Neural crest cell (in vitro differentiated cells): Measurements from ENCODE around the gene CXXC5. TPM values are rescaled to one million over a fixed set of nuclear protein-coding genes. Genes with fewer than 3 reads are reported as not detected.
A peak's percentile ranks its signal among the peaks of the same experiment; 100 is the strongest.

Experiments used
- DNase-seq: peaks from one replicate; pipeline ENCODE4 v3.0.0; 2021; ENCODE audit warnings: low read depth, mixed read lengths, low spot score
- H3K27ac Mint-ChIP-seq: one replicate; pipeline ENCODE4 v1.8.0; 2021; ENCODE audit warnings: mild to moderate bottlenecking, mixed read lengths; ENCODE audit not compliant: unreplicated experiment
- H3K27me3 Mint-ChIP-seq: 2 replicates; pipeline ENCODE4 v1.8.0; 2021; ENCODE audit warnings: low read depth, mild to moderate bottlenecking, mixed read lengths
- H3K36me3 Mint-ChIP-seq: 2 replicates; pipeline ENCODE4 v1.8.0; 2021; ENCODE audit warnings: low read depth, mild to moderate bottlenecking, mixed read lengths
- H3K4me1 Mint-ChIP-seq: 2 replicates; pipeline ENCODE4 v1.8.0; 2021; ENCODE audit warnings: mixed read lengths
- H3K4me3 Mint-ChIP-seq: one replicate; pipeline ENCODE4 v1.8.0; 2021; ENCODE audit warnings: mild to moderate bottlenecking, mixed read lengths
- H3K9me3 Mint-ChIP-seq: 2 replicates; pipeline ENCODE4 v1.8.0; 2021; ENCODE audit warnings: mixed read lengths
- total RNA-seq: library from RNA; stranded (reverse); gene quantifications from 2 replicates; pipeline ENCODE4 v1.2.1, GENCODE V29; 2021
- TF ChIP-seq, protein P1 (sequence below): fragments of 200-600 bp; sonication (generic); conservative IDR thresholded peaks from 2 replicates; pipeline ENCODE4 v1.5.0; 2021; ENCODE audit warnings: antibody characterized with exemption, mild to moderate bottlenecking

Gene CXXC5
- total RNA-seq, 1 donor from 2014 or later: 30.4 TPM

DNA sequence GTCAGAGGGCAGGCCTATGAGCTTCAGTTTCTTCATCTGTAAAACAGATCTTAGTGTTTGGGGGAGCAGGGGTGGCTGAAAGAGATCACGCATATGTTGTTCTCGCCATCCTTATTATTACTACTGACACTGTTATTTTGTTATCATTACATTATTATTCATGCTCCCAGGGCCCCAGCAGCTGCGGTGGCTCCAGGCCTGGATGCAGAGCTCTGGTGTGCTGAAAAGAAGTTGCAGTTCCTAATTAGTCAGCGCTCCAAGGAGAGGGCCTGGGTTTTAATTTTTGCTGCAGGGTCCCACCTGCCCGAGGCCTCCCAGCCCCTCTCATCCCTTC, 19.5 kb downstream of the CXXC5 start:
- TF ChIP-seq, protein P1, sequence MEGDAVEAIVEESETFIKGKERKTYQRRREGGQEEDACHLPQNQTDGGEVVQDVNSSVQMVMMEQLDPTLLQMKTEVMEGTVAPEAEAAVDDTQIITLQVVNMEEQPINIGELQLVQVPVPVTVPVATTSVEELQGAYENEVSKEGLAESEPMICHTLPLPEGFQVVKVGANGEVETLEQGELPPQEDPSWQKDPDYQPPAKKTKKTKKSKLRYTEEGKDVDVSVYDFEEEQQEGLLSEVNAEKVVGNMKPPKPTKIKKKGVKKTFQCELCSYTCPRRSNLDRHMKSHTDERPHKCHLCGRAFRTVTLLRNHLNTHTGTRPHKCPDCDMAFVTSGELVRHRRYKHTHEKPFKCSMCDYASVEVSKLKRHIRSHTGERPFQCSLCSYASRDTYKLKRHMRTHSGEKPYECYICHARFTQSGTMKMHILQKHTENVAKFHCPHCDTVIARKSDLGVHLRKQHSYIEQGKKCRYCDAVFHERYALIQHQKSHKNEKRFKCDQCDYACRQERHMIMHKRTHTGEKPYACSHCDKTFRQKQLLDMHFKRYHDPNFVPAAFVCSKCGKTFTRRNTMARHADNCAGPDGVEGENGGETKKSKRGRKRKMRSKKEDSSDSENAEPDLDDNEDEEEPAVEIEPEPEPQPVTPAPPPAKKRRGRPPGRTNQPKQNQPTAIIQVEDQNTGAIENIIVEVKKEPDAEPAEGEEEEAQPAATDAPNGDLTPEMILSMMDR: no peak
- Mint-ChIP-seq H3K27ac (no peak overlapping the region), H3K4me1 (peaks cover 37% of the 10 kb centered on the region), H3K27me3 (no peaks in the 10 kb centered on the region), H3K9me3 (no peaks in the 10 kb centered on the region), H3K4me3 (no peak overlapping the region), H3K36me3 (no peaks in the 10 kb centered on the region)
- DNase-seq: no peak

DNA sequence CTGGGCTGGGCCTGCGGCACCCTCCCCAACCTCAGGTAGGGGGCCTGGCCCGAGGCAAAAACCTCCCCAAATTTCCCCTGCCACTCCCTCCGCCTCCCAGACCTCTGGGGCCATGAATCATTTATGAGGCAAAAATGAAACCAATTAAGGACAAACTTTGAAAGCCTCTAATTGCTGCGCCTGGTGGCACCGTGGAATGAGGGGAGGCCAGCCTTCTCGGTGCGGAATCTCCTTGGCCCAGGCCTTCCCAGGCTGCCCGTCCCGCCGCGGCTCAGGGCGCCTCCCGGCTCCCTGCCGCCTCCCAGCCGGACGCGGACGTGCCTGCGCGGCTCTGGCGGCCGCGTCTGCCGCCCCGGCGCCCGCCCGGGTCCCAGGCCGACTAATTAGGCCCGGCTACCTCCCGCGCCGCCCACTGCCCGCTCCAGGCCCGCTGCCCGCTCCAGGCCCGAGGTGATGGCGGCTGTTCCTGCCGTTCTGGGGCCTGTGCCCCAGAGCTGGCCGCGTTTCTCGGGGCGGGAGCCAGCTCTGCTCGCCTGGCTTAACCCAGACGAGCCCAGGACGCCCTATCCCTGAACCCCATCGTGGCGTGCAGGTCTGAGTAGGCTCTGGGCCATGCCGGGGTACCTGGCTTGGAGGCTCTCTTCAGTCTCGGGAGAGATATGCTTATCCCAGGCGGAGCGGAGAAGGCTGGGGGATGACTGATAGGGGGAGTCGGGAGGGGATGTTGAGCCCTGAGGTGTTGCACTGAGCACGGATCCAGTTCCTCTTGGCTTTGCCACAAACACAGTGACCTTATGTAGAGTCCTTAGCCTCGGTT, 20.1 kb downstream of the CXXC5 start:
- no peak for DNase-seq

DNA sequence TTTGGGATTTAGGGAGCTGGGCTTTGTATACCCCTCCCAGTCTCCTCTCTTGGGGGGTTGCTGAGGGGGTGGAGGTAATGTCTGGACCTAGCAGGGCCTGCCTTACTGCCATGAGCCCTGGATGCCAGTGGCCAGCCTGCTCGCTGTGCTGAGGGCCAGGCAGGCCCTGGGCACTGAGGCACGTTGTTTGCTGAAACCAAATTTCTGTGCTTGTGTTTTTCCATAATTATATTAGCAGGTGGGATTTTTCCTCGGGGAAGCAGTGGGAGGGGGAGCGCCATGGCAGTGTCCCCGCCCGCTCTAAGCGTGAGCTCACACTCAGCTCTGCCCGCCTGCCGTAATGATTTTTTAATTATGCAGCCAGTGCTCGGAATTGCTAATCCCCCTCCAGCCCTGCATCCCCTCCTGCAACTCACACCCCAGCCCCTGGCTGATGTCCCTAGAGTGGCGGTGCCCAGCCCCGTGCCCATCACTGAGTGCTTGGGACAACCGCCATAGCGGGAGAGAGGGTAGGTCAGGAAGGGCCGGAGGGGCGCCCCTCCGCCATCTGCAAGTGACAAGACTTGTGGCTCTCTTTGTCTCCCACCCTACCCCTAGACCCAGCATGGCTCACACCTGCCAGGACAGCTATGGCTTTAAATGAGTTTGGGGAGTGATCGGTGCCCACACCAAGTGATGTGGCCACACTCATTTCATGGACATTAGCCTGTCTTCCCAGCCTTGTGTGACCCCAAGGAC, 20.9 kb downstream of the CXXC5 start:
- H3K4me3 Mint-ChIP-seq: peak overlapping the region; percentile 35
- no peaks in the 10 kb centered on the region for H3K27me3 Mint-ChIP-seq
- no peak for DNase-seq
- H3K9me3 Mint-ChIP-seq: no peaks in the 10 kb centered on the region
- no peaks in the 10 kb centered on the region for H3K36me3 Mint-ChIP-seq
- peak overlapping the region; percentile 91 for H3K27ac Mint-ChIP-seq
- TF ChIP-seq, protein P1: no peak
- peaks cover 40% of the 10 kb centered on the region for H3K4me1 Mint-ChIP-seq

More for the DNA sequence above, 20.1 kb downstream of the CXXC5 start:
- H3K9me3 Mint-ChIP-seq: no peaks in the 10 kb centered on the region
- no peaks in the 10 kb centered on the region for H3K36me3 Mint-ChIP-seq
- H3K27ac Mint-ChIP-seq: no peak overlapping the region
- TF ChIP-seq, protein P1: no peak
- no peak overlapping the region for H3K4me3 Mint-ChIP-seq
- no peaks in the 10 kb centered on the region for H3K27me3 Mint-ChIP-seq
- H3K4me1 Mint-ChIP-seq: peaks cover 39% of the 10 kb centered on the region

DNA sequence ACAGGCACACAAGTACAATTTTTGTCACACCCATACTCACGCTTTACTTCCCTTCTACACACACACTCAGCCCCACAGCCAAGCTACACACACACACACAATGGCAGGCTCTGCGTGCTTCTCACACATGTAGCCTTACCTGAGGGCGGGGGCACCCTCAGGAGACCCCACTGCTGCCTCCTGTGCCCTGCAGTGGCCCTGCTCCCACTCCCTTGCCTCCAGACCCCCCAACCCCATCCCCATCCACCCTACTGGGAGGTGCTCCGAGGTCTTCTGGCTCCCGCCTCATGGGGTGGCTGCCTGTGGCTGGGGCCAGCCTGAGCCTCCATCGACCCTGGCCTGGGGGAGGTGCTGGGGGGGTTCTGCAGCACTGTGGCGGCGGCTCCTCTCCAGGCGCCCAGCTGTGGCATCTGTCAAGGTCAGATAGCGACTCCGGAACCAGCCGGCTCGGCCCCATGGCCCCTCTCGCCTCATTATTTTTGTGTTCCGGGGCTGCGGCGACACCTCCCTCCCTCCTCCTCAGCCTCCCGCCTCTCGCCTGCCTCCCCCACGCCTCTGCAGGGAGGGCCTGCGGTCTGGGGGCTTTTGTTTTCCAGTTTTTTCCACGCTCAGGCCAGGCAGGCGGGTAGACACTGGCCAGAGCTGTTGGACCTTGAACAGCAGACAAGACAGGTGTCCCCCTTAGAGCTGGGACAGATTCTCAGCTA, 21.7 kb downstream of the CXXC5 start:
- Mint-ChIP-seq H3K36me3 (no peaks in the 10 kb centered on the region), H3K27me3 (no peaks in the 10 kb centered on the region), H3K9me3 (no peaks in the 10 kb centered on the region), H3K4me3 (peak overlapping the region; percentile 35), H3K27ac (peak overlapping the region; percentile 91), H3K4me1 (peaks cover 45% of the 10 kb centered on the region)
- TF ChIP-seq, protein P1: no peak
- DNase-seq: no peak

DNA sequence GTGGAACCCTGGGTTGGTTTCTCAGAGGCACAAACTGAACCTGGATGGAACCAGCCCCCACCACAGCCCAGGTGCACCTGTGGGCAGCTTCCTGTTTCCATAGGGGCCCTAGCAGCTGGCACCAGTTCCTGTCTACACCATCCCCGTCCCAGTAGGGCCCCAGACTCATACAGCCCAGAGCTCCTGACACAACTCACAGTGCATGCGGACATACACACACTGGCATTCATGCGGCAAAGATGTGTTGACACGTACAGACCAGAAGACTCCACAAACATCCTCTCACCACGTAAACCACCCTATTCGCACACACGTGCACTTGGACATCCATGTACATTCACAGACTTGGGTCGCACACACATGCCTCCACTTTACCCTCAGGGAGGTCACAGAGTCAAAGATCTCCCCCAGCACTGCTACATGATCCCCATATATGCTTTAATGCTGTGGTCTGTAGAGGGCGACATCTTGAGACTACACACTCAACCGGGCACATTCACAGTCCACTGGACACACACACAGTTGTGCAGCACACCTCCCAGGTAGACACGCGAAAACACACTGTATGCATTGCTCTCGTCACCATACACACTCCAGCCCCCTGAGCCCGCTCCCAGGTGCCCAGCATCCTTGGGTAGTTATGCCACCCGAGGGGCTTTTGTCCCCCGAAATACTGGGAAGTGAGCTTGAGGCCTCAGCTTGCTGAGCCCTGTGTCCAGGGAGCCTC, 22.4 kb downstream of the CXXC5 start:
- H3K4me3 Mint-ChIP-seq: peak overlapping the region; percentile 31
- TF ChIP-seq, protein P1: no peak
- no peak for DNase-seq
- peak overlapping the region; percentile 75 for H3K27ac Mint-ChIP-seq
- H3K27me3 Mint-ChIP-seq: no peaks in the 10 kb centered on the region
- no peaks in the 10 kb centered on the region for H3K36me3 Mint-ChIP-seq
- no peaks in the 10 kb centered on the region for H3K9me3 Mint-ChIP-seq
- H3K4me1 Mint-ChIP-seq: peaks cover 49% of the 10 kb centered on the region
